ENCODE measurements around the gene SMCO2.

DNA sequence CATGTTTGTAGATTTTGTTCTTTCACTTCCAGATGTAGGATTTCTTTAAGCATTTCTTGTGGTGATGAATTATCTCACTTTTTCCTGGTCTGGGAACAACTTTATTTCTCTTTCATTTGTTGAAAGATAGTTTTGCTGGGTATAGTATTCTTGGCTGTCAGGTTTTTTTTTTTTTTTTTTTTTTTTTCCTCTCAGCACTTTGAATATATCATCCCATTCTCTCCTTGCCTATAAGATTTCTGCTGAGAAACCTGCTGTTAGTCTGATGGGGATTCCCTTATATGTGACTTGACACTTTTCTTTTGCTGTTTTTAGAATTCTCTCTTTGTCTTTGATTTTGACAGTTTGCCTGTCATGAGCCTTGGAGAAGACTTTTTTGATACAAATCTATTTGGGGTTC lies 30.5 kb downstream of the SMCO2 start:
- TF ChIP-seq, protein P1, sequence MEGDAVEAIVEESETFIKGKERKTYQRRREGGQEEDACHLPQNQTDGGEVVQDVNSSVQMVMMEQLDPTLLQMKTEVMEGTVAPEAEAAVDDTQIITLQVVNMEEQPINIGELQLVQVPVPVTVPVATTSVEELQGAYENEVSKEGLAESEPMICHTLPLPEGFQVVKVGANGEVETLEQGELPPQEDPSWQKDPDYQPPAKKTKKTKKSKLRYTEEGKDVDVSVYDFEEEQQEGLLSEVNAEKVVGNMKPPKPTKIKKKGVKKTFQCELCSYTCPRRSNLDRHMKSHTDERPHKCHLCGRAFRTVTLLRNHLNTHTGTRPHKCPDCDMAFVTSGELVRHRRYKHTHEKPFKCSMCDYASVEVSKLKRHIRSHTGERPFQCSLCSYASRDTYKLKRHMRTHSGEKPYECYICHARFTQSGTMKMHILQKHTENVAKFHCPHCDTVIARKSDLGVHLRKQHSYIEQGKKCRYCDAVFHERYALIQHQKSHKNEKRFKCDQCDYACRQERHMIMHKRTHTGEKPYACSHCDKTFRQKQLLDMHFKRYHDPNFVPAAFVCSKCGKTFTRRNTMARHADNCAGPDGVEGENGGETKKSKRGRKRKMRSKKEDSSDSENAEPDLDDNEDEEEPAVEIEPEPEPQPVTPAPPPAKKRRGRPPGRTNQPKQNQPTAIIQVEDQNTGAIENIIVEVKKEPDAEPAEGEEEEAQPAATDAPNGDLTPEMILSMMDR (conservative IDR thresholded peaks at IDR 0.05; ENCODE audit: low read length), result no peak
- TF ChIP-seq EZH2phosphoT487 (IDR thresholded peaks at IDR 0.05; ENCODE audit: borderline replicate concordance, low read depth, low read length), result no peak
